CD1c-positive myeloid dendritic cell (primary cell): Measurements from ENCODE around the gene ZNF148.

ENCODE experiments used
- DNase-seq: peaks from one replicate; pipeline ENCODE4 v3.0.0-alpha.2; 2016; ENCODE audit errors: extremely low spot score

Gene ZNF148

GRCh38 chr3:125191256-125191655, 183.9 kb downstream of the ZNF148 start:
- DNase-seq: no peak

DNA sequence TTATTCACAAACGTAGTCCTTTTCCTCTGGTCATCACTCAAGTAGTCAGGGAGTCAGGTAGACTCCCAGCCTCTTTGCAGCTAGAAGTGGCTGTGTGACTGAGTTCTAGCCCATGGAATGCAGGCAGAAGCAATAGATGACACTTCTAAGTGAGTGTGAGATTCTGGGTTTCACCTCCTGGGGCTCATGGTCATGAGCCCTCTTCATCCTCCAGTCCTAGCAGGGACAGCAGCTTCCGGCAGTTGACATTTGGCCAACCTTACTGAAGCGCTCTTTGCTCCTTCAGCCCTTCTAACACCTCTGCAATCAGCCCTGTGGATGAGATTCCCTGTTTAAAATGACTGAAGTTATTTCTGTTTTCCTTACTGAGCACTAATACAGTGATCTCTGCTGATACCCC, 184.3 kb downstream of the ZNF148 start:
- DNase-seq: no peak

DNA sequence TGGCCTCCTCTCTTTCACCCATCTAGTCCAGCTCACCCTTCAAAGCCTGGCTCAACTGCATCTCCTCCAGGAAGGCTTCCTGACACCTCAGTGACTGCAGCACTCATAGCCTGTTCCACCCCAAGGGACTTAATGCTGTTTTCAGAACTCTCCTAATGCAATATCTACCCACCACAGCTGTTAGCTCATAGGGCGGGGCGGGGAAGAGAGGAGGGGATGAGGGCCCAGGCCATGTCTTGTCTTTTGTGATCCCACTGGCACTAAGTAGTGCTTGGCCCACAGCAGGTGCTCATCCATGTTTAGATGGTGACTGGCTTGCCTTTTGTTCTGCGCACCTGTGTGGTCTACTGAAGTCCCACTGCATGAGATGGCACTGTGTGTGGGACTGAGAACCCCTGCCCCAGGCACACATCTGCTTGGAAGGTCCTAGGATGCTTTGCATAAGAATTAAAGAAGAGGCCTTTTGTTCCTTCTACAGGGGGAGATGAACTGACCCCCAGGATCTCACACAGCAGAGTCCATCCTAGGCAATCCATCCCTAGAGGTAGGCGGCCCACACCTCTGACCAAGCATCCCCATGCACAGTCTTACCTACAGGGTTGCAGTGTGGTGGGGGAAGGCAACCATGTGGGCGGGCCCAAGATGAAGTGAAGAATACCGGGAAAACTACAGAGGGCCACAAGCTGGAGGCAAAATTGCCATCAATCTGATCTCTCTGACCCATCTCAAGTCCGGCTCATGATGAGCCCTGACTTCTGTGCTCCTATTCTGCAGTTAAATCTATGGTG, 185.6 kb downstream of the ZNF148 start:
- no peak for DNase-seq

DNA sequence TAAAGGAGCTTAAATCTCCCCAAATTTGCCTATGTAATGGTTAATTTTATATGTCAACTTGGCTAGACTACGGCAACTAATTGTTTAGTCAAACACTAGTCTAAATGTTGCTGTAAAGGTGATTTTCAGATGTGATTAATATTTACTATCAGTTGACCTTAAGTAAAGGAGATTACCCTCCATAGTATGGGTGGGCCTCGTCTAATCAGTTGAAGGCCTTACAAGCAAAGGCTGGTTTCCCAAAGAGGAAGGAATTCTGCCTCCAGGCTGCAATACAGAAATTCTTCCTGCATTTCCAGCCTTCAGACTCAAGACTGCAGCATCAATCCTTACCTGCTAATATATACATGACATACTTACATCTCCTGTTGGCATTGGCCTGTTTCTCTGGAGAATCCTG, 186.2 kb downstream of the ZNF148 start:
- no peak for DNase-seq

DNA sequence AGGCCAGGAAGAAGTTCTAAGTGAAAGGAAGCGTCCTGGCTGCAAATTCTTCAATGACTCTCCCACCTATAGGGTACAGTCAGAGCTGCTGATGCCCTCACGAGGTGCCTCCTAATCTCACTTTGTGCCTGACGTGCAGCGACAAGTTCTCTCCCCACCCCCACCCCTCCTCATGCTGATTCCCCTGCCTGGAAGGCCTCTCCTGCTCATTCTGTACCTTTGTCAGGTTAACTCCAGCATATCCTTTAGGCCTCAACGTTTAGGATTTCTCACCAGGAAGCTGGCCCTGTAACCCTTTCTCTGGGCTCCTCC, 187.6 kb downstream of the ZNF148 start:
- DNase-seq: no peak

GRCh38 chr3:125186800-125187598, 188.1 kb downstream of the ZNF148 start:
- no peak for DNase-seq

DNA sequence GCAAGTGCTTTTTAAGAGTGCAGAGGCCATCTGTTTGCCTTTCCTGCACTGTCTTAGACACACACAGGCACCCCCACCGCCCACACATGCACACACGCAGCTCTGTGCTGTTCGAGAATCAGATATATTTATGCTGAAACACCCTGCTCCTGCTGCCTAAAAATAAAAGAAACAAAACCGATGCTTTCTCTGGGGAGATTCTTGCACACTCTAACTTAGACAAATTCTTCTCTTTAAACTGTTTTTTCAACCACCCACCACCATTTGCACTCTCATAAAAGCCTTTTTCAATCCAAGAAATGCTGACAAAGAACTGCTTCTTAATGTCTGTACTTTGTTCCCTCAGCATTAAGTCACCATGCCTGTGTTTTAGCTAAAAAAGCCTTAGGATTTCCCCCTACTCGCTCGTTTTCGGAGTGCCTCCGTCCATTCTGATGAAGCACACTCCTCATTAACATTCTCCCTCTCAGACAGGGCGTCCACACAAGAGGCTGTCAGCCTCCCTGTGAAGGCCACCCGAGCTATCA, 188.8 kb downstream of the ZNF148 start:
- no peak for DNase-seq

GRCh38 chr3:125185805-125186204, 189.3 kb downstream of the ZNF148 start:
- no peak for DNase-seq

GRCh38 chr3:125179884-125180240, 195.3 kb downstream of the ZNF148 start:
- no peak for DNase-seq

DNA sequence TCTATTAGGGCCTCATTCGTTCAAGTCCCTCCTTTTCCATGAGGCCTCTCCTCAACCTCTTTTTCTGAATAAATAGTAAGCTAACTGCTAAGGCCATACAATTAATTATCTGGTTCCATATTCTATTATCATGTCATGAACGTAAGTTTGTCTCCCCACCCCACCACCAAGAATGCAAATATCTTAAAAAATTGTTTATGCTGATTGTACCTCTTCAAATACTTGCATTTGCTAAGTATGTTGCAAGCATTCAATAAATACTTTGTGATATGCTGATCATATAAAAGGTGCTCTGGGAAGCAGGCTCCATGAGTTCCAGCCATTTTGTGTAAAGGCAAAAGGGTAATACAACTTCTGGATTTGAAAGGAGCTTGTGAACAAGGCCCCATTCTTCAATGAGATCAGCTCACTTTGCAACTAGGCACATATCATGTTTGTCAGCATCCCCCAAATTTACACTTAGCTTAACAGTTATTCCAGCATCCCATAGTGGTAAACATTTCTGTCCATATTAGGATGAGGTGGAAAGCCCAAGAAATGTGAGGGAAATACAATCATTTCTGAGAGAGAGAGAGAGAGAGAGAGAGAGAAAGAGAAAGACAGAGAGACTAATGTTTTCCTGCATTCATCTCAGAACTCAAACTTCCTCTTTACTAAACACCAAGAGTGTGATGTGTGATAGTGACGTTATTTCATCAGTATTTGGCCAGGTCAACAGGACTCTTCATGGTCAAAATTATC, 195.8 kb downstream of the ZNF148 start:
- DNase-seq: no peak

GRCh38 chr3:125177746-125178145, 197.4 kb downstream of the ZNF148 start:
- DNase-seq: no peak
